Keratinocyte (primary cell): ENCODE results near the gene CSNK1G1.

Source experiments
- EZH2 ChIP-seq: IDR thresholded peaks from one replicate; pipeline ENCODE4 v1.6.1; 2012; ENCODE audit warnings: inconsistent platforms, mild to moderate bottlenecking, low read length, moderate library complexity
- TF ChIP-seq, protein P1 (sequence below), 3 experiments: IDR thresholded peaks in 1 of 3; conservative IDR thresholded peaks in 1 of 3; optimal IDR thresholded peaks in 1 of 3; 2 replicates in 2 of 3; 3 replicates in 1 of 3; pipeline versions ENCODE3 to v1.5.1; 2011; ENCODE audit warnings: low read length in 3 of 3, mild to moderate bottlenecking in 3 of 3, moderate library complexity in 2 of 3, control low read depth in 1 of 3, inconsistent platforms in 1 of 3; ENCODE audit not compliant: insufficient read depth in 2 of 3; ENCODE audit errors: extremely low read depth in 1 of 3

- TF ChIP-seq, protein P1, sequence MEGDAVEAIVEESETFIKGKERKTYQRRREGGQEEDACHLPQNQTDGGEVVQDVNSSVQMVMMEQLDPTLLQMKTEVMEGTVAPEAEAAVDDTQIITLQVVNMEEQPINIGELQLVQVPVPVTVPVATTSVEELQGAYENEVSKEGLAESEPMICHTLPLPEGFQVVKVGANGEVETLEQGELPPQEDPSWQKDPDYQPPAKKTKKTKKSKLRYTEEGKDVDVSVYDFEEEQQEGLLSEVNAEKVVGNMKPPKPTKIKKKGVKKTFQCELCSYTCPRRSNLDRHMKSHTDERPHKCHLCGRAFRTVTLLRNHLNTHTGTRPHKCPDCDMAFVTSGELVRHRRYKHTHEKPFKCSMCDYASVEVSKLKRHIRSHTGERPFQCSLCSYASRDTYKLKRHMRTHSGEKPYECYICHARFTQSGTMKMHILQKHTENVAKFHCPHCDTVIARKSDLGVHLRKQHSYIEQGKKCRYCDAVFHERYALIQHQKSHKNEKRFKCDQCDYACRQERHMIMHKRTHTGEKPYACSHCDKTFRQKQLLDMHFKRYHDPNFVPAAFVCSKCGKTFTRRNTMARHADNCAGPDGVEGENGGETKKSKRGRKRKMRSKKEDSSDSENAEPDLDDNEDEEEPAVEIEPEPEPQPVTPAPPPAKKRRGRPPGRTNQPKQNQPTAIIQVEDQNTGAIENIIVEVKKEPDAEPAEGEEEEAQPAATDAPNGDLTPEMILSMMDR (optimal IDR thresholded peaks at IDR 0.05 in 1 of 3, IDR thresholded peaks at IDR 0.05 in 1 of 3, conservative IDR thresholded peaks at IDR 0.05 in 1 of 3; ENCODE audit: extremely low read depth in 1 of 3, insufficient read depth in 2 of 3, low read length in 3 of 3), result no peak
- no peak for TF ChIP-seq EZH2
Measured at GRCh38 chr15:64247906-64248541, 107.9 kb downstream of the CSNK1G1 start.
